GM13976 (cell line): ENCODE measurements around the gene ALDH1B1.

Experiments
- DNase-seq: peaks from one replicate; pipeline ENCODE4 v3.0.0; 2012; ENCODE audit warnings: low spot score
- in situ Hi-C: fragments of 300-500 bp; cut with MboI; formaldehyde crosslinking; loops from one replicate; pipeline ENCODE4 v1.12.0; 2022; ENCODE audit warnings: low sequenced_read_pairs, mixed read lengths, inconsistent platforms; ENCODE audit not compliant: unreplicated experiment
- TF ChIP-seq, protein P1 (sequence below): IDR thresholded peaks from 2 replicates; pipeline ENCODE4 v1.5.1; 2012; ENCODE audit warnings: borderline replicate concordance, mild to moderate bottlenecking; ENCODE audit not compliant: insufficient read depth; ENCODE audit errors: extremely low read depth, missing control alignments, control extremely low read depth

Gene ALDH1B1

DNA sequence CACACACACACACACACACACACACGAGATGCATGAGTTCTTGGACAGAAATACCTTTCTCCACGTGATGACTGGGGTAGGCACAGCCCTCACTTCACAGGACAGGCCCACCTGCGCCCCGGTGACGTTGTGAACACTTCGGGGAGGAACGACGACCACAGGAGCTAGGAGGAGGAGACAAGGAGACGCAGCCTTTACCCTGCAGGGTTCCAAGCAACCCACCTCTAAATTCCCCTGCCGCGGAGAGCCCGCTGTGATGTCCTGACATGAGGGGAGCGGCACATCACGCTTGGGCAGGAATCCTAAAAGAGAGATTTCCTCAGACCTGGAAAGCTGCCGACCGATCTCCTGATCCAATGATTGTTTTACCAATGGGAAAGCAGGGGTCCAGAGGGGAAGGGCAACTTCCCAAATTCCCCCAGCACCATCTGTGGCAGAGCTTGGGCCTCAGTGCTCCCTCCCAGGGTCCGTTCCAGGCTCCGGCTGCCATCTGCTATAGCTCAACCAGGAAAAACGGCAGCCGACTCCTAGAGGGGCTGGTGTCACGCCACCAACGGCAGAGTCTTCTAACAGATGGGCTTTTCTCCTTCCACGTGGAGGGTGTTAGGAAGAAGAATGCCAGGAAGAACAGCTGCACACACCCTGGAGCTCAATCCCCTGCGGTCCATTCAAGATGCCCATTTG is 21.7 kb downstream of the ALDH1B1 start:
- TF ChIP-seq, protein P1, sequence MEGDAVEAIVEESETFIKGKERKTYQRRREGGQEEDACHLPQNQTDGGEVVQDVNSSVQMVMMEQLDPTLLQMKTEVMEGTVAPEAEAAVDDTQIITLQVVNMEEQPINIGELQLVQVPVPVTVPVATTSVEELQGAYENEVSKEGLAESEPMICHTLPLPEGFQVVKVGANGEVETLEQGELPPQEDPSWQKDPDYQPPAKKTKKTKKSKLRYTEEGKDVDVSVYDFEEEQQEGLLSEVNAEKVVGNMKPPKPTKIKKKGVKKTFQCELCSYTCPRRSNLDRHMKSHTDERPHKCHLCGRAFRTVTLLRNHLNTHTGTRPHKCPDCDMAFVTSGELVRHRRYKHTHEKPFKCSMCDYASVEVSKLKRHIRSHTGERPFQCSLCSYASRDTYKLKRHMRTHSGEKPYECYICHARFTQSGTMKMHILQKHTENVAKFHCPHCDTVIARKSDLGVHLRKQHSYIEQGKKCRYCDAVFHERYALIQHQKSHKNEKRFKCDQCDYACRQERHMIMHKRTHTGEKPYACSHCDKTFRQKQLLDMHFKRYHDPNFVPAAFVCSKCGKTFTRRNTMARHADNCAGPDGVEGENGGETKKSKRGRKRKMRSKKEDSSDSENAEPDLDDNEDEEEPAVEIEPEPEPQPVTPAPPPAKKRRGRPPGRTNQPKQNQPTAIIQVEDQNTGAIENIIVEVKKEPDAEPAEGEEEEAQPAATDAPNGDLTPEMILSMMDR: no peak
- no peak for DNase-seq
- in situ Hi-C loops: loop anchor here (25.0 kb wide), 1 partner anchor 273 kb away; no protein-coding TSS in a partner anchor

DNA sequence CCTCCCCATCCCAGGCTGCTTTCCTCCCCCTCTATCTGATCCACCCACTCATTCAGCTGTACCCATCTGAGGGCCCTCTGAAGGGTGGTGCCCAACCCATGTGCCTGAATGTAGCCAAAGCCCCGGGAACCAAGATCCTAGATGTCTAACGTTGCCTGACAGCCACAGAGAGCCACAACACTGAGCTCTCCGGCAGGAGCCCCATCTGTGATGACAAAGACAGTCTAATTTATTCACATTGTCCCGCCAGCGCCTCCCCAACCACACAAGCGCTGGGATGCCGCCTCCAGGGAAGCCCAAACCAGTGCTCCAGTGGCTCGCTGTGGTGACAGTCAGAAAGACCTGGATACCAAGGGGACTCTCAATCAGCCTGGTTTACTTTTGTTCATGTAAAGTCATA is 23.4 kb downstream of the ALDH1B1 start:
- TF ChIP-seq, protein P1: no peak
- no peak for DNase-seq
- in situ Hi-C loops: loop anchor here (25.0 kb wide), 1 partner anchor 271 kb away; no protein-coding TSS in a partner anchor

- in situ Hi-C loops: loop anchor here (25.0 kb wide), 1 partner anchor 271 kb away; no protein-coding TSS in a partner anchor
- DNase-seq: no peak
- TF ChIP-seq, protein P1: no peak
Observed at GRCh38 chr9:38416461-38416860, 24.0 kb downstream of the ALDH1B1 start.

DNA sequence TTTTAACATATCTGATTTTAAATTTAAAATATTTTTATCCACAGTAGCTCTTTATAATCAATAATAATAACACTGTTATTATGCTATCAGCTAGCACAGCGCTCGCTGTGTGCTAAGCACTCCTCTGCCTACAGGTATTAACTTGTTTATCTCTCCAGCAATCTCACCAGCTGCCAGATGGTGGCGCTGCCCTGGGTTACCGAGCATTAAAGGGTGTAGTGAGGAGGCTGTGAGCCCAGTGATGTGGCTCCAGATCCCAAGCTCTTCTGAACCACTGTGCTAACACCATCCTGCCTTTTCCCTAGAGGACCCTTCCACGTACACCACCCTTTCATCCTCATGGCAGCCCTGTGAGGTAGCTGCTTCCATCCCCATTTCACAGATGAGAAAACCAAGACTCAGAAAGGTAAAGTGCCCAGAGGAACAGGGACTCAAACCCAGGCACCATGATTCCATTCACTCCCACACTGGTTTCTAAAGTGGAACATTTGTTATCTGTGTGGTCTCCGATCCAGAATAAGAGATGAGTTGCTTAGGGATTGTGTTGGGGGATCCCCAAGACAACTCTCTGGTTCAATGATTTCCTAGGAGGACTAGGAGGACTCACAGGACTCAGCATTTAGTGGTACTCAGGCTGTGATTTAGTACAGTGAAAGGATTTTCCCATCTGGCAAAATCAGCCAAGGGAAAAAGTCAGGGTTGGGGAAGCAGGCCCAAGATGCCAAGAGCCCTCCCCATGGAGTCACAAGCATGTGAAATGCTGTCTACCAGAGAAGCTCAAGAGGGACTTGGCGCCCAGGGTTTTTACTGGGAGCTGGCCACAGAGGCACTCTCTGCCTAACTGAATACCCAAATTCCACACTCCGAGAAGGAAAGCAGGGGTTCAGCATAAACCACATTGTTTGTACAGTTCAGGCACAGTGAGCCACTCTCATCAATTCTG is 24.8 kb downstream of the ALDH1B1 start:
- TF ChIP-seq, protein P1: peak; percentile 69
- in situ Hi-C loops: loop anchor here (25.0 kb wide), 1 partner anchor 270 kb away; no protein-coding TSS in a partner anchor
- peak; percentile 58 for DNase-seq

GRCh38 chr9:38418366-38418765 is 25.9 kb downstream of the ALDH1B1 start:
- TF ChIP-seq, protein P1: no peak
- no peak for DNase-seq
- in situ Hi-C loops: loop anchor here (25.0 kb wide), 1 partner anchor 269 kb away; no protein-coding TSS in a partner anchor

DNA sequence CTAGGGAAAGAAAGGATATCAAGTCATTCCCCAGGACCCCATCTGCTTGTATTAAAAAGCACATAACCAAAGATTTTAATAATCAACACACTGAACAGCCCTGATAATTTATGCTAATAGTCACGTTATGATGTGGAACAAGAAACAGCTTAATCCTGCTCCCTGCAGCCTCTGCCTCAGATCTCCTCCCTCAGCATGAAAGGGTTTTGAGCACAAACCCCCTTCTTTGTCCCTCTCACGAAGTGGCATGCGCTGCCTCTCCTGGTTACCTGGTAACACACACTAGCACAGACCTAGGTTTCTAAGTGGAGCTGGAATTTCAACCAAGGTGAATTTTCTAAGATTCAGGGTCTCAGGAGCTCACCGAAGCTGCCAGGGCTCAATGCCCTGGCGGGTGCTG is 26.7 kb downstream of the ALDH1B1 start:
- in situ Hi-C loops: loop anchor here (25.0 kb wide), 1 partner anchor 268 kb away; no protein-coding TSS in a partner anchor
- no peak for DNase-seq
- TF ChIP-seq, protein P1: no peak
